Fibroblast of villous mesenchyme (primary cell): ENCODE measurements around the gene ANKRD37. TPM values are rescaled to one million over a fixed set of nuclear protein-coding genes. Genes with fewer than 3 reads are reported as not detected.

Experiments
- DNase-seq: peaks from one replicate; pipeline ENCODE4 v3.0.0-alpha.2; 2010; ENCODE audit warnings: low read depth
- H3K4me3 ChIP-seq: 2 replicates; pipeline ENCODE4 v1.5.1; 2011; ENCODE audit warnings: low read depth, mild to moderate bottlenecking, low read length
- CTCF ChIP-seq: IDR thresholded peaks from 2 replicates; pipeline ENCODE4 v1.5.1; 2012; ENCODE audit warnings: low read depth, mild to moderate bottlenecking, low read length; ENCODE audit not compliant: insufficient read depth
- total RNA-seq: library from RNA; depleted of rRNA; stranded (reverse); fragments of >200 nt; gene quantifications from 2 replicates; pipeline ENCODE4 v1.2.3, GENCODE V29; 2012

The ANKRD37 gene
- total RNA-seq, result 3.0 and 3.2 TPM in 2 replicates

DNA sequence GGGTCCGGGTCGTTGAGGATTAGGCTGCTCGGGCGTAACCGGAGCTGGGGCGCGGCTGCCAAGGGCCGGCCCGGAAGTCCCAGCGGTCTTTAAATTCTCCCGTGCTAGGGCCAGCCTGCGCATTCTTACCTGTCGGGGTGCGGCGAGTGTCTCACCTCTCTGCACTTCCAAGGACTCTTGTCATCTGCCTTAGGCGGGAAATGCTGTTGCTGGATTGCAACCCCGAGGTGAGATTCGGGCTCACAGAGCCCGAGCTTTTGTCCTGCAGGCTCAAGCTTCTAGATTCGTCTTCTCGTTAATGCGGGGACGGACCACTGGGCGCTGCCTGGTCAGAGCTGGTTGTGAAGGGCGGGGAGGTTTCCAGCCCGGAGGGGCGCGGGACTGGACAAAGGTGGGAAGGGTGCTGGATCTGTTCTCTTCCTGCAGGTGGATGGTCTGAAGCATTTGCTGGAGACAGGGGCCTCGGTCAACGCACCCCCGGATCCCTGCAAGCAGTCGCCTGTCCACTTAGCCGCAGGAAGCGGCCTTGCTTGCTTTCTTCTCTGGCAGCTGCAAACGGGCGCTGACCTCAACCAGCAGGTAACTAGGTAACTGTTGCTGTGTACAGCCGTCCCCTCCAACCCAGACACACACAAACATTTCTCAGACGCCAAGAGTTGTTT lies at the start of gene ANKRD37:
ANKRD37 (plus strand) TSS at position 118 of the 662 bp plus-strand sequence; CDS start at position 201, 83 bp downstream.
- no peak for DNase-seq
- H3K4me3 ChIP-seq, result peak within 1 kb of the TSS; percentile 80
- no peak for TF ChIP-seq CTCF

GRCh38 chr4:185346975-185347601 lies 49.6 kb upstream of the ANKRD37 start:
- no peak for DNase-seq
- TF ChIP-seq CTCF, result no peak

GRCh38 chr4:185351691-185352090 lies 45.0 kb upstream of the ANKRD37 start:
- DNase-seq, result no peak
- no peak overlapping the region for H3K4me3 ChIP-seq
- no peak for TF ChIP-seq CTCF

More at GRCh38 chr4:185346975-185347601, 49.6 kb upstream of the ANKRD37 start:
- H3K4me3 ChIP-seq, result no peak overlapping the region

- no peak overlapping the region for H3K4me3 ChIP-seq
- DNase-seq, result no peak
- no peak for TF ChIP-seq CTCF
Measured at GRCh38 chr4:185352202-185352601, 44.4 kb upstream of the ANKRD37 start.

DNA sequence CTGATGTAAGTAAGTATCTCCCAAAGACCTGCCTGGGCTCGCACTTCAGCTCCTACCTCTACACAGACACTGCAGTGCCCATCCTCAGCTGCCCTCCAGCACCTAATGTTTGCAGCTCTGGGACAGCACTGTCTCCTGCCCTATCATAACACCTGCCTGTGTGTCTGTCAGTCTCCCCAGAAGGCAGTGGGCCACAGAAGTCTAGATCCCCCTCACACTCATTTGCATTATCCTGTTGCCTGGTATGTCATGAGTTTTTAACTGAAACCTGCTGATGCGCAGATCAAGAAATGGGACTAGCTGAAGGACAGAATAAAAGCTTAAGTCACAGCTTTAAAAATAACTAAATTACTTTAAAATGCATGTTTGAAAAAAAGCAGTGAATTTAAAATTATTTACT lies 43.9 kb upstream of the ANKRD37 start:
- no peak overlapping the region for H3K4me3 ChIP-seq
- no peak for TF ChIP-seq CTCF
- DNase-seq, result no peak

- no peak for DNase-seq
- no peak for TF ChIP-seq CTCF
- no peak overlapping the region for H3K4me3 ChIP-seq
Measured at GRCh38 chr4:185357211-185357610, 39.4 kb upstream of the ANKRD37 start.
